HG02938 (cell line): ENCODE data around the gene CEP164.

ENCODE experiments used
- ATAC-seq: cut with Tn5 transposase; IDR thresholded peaks from one replicate; pipeline ENCODE4 v1.9.1; 2021; ENCODE audit warnings: mild to moderate bottlenecking, moderate library complexity; ENCODE audit not compliant: unreplicated experiment

CEP164 gene

DNA sequence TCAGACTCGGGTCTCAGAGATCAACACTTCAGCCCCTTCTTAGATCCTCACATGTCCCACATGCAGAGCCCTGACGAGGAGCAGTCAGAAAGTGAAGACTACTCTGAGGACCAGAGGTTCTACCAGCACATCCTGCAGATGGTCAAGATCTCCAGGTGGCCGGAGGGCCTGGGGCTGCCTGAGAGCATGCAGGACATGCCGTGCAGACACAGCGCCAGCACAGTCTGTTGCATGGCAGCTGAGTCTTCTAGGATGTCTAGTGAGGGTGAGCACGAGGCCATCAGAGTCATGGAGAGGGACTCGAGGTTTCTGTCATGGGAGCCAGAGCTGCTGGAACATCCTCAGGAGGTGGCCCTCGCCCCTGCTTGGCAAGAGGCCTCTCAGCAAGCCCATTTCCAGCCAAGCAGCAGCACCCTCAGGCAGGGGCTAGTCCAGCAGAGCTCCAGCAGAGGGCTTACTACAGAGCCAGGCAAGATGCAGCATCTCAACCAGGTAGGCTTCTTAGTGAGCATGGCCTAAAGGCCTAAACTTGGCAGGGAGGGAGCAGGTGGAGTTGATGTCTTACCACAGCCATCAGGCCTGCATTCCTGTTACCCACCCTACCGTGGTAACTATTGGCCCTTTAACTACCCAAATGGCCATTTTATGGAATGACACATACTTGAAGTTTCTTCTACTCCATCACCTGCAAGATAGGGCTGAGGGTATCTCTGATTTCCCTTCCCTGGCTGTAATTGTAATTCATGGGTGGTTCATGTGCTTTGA lies 28.7 kb downstream of the CEP164 start:
- ATAC-seq, result no peak

DNA sequence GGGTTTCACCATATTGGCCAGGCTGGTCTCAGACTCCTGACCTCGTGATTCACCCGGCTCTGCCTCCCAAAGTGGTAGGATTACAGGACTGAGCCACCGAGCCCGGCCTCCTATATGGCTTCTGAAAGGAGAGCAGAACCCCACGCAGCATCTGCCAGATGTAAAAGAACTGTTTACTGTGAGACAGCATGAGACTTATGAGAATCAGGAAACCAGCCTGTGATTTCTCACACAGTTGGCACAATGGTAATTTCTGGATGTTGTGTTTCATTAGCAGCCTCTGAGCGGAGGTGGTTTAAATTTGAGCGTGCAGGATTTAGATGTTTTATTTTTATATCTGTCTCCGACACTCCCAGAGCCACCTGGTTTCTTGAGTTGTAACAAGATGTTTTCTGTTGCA lies 33.8 kb downstream of the CEP164 start:
- no peak for ATAC-seq

DNA sequence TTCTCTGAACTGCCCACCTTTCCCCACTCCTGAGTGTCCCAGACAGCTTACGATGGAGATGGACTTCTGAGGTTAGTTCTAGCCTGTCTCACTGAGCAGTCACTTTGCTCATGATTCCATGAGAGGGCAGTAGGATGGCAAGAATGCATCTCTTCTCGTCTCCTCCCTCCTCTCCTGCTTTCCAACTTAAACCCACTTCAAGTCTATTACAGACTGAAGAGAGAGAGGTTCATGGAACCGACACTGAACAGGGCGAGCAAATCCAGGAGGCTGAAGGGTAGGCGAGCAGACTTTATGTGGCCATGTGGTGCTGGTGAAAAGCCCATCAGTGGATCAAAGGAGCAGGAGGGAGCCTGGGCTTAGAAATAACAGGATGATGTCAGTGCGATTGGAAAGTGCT lies 38.6 kb downstream of the CEP164 start:
- ATAC-seq, result no peak

DNA sequence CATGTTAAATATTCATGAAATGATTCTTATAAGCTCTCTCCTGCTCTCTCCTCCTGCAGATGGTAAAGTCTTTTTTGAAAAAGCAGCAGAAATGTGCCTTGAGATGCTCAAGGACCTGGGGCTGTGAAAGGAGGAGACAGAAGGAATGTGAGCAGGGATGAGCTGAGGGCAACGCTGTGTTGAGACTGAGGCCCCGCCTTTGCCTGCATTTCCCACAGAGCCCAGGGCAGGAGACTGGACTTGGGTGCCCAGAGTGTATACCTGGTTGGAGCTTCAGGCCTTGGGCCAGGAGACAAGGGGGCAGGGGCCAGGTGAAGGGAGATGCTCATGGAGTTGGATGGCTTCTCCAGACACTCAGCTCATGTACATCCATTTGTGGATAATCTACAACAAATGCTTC lies 39.2 kb downstream of the CEP164 start:
- no peak for ATAC-seq

DNA sequence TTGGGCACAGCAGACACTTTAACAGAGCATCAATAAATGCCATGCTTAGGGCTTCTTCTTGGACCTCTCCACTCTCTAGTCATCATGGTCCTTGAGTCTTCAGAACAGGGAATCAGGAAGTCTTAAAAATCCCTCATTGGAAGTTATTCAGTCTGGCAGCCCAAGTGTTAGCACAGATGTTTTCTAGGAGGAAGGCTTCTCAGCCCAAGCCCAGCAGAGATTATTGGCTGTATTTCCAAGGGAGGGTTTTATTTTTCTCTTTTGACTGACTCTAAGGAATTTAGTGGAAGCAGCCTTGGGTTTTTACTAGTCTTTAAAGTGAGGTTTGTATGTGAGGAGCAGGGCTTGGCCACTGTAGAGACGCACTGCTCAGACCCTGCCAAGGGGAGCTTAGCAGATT lies 41.9 kb downstream of the CEP164 start:
- no peak for ATAC-seq

DNA sequence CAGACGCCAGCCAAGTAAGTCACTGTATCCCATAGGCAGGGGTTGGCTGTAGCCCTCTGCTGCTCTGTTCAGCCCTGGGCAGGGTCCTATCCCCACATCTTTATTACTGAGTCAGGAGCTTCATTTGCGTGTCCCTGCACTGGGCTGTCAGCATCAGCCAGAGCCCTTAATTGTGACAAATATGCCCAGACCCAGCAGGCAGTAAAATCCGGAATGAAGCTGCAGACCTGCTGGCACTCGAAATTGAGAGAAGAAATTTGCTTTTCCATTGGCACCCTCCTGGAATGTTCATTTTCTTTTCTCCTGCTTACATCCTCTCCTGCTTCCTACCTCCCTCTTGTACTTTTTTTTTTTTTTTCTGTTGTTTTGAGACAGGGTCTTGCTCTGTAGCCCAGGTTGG lies 43.8 kb downstream of the CEP164 start:
- ATAC-seq, result no peak

DNA sequence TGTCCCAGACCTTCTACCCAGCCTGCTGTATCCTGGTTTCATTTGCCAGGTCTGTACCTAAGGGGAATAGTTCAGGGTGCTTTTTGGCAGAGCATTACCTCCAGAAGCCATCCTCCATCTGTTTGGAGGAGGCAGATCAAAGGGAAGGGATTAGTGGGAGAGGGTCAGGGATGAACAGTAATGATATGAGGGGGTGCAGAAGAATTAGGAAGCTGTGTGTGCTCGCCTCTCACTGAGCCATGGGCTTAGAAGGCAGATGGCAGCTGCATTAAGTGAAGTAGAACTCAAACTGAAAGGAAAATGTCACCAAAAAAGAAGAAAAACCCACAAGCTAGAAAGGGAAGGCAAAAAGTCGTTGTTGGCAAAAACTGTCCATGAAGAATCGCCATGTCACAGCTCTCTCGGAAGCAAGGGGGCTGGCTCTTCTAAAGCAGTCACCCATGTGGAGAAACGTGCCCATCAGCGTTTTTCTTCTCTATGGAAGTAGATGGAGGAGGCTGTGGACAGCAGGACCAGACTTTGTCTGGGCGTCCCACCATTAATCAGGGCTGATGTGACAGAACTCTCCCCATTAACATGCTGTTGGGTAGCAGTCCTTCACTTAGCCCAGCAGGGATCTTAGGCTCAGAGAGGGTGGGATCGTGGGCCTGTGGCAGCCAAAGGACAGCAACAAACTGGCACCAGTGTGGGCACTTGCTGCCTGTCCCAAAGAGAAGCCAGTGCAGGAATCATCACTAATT lies 46.8 kb downstream of the CEP164 start:
- ATAC-seq, result no peak

DNA sequence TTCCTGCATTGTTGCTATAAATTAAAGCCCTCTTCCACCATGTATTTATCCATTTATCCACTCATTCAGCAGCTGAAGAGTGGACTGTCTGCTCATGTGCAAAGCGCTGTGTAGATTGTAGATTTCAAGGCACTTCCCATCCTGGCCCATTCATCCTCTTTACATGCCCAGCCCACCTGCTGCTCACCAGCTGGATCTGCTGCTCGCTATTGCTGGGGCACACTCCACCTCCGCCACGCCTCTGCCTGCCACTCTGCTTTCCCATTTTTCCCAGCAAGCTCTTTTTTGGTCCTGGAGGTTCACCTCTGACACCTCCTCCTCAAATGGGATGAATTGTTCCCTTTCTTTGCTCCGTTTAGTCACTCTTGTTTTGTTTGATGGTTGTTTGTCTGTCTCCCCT lies 48.3 kb downstream of the CEP164 start:
- ATAC-seq, result no peak

DNA sequence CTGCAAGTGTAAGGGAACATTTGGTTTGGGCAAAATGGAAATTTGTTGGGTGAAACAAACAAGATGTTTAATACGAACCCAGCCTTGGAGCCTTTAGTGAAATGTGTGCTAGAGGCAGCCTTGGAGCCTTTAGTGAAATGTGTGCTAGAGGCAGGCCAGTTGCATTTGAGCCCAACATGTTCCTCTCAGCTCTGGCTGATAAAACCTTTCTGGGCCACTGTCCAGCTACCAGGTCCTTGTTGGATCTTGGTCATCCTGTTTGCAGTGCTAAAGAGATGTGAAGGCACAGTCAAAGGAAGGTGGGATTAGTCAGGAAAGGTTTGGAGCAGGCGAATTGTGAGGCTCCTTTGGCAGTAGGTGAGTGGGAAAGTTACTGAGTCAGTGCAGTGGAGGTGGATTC lies 48.9 kb downstream of the CEP164 start:
- ATAC-seq, result no peak

DNA sequence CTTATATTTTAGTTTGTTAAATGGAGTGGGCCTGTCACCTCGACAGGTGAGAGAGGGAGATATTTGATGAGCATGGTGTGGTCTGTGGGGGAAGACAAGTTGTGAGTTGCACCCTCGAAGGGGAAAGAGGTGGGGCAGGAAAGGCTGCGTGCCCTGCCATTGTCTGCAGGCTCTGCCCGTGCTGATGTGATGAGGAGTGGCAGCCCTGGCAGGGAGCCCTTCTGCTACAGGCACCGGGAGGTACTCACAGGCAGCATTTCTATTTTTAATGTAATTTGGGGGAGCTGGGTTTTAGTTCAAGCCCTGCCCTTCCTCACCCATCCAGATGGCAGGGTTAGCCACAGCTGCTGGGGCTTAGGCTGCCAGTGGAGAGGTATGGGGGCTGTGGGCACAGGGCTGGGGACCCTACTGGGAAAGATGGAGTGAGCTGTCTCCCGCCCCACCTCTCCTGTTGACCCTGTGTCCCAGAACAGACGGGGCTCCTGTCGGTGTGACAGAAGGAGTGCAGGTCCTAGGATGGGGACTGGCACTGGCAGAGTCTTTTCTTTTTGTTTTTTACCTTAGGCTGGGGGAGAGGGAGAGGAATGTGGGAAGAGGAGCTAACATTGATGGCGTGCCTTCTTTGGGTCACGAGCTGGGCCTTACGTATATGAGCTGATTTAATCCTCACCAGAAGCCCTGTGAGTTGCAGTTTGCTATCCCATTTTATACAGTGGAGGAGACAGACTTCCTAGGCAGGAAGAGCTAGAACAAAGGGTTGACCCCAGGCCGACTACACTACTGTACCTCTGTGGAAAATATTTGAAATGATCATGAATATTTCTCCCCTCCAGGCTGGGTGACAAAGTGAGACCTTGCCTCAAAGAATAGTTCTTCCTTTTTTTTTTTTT lies 51.6 kb downstream of the CEP164 start:
- no peak for ATAC-seq

DNA sequence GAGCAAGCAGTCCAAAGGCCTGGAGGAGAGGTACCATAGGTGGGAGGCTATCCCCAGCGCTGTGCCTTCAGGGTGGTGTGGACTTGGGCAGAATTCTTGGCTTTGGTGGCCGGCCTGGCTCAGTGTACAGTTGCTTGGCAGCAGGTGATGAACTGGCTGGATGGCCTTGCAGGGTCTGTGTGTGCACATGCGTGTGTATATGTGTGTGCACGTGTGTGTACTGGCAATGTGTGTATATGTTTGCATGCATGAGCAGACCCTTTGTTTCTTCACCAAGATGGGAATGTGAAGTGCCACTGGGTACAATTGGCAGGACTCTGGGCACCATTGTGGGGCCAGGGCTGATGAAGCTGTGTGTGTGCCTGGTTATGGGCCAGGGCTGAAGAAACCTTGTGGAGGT lies 53.0 kb downstream of the CEP164 start:
- no peak for ATAC-seq

DNA sequence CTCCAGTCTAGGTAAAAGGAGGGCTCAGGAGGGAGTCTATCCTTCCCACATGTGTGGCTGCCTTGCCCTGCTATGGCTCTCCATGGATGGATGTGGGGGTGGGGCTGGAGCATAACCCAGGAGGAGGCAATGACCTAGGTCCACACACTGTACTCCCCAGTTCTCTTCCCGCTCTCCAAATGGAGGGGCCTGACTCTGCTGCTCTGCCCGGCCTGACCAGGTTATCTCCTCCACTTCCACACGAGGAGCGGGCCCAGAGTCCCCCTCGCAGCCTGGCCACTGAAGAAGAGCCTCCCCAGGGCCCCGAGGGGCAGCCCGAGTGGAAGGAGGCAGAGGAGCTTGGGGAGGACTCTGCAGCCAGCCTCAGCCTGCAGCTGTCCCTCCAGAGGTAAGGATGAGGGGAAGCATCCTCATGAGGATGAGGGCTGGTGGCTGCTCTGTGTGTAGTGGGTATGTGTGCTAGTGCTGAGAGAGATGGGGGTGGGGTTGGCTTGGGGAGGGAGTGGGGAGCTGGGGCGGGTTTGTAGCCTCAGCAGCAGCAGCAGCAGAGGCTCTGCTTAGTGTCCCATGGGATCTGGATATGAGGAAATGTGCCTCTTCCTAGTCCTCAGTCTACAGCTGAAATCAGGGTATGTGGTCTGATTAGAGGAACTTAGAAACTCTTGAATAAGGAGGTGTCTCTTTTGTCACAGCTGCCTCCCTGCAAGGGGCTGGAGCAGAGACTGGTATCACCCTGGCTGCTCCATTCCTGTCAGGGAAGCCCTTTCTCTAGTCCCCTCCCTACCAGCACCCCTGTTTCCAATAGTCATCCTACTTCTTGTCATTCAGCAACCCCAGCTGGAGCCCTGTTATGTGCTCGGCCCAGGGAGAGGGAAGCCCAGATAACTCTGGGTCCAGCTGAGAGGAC lies 54.1 kb downstream of the CEP164 start:
- no peak for ATAC-seq

DNA sequence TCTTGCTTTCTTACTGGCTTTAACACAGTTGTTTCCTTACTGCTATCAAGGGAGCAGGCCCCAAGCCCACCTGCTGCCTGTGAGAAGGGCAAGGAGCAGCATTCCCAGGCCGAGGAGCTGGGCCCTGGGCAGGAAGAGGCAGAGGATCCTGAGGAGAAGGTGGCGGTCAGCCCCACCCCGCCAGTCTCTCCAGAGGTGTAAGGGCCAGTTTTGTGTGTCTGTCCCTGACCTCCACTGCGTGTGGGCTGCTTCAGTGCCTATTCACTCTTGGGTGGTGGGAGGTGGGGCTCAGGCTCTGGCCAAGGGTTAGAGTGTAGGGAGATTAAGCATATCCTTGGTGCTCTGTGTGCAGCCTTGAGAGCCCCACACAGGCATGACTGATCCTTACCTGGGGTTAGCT lies 55.1 kb downstream of the CEP164 start:
- ATAC-seq, result no peak

DNA sequence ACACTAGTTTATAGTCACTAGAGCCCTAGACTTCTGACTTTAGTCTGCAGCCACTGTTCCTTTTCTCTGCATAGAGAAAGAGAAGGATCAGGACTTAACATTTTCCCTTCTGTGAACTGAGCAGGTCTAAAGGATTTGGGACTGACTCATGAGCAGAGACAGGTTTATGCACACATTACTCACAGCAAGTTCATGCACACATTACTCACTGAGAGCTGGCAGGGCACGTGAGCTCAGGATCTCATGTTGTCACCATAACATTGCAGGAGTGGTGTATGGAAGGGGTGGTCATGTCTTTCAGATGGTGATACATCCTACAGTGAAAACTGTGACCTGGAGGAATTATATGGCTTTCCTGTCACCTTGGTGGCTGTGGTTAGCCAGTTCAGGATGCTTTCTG lies 56.4 kb downstream of the CEP164 start:
- no peak for ATAC-seq

DNA sequence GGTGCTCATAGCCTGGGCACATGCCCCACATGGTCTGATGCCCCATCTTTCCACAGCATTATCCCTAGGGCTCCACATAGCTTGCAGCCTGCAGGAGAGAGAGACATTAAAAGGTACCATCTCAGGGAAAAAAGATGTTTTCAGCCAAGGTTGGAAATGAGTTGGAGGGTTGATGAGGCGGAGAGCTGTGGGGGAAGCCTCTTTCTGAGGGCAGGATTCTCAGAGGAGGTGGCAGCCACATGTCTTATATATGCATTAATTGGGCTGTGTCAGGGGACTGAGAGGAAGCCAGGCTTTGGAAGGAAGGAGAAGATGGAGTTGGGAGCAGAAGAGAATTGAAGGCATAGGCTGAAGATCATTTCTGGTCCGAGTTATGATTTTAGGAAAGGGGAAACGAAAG lies 57.8 kb downstream of the CEP164 start:
- ATAC-seq, result no peak

DNA sequence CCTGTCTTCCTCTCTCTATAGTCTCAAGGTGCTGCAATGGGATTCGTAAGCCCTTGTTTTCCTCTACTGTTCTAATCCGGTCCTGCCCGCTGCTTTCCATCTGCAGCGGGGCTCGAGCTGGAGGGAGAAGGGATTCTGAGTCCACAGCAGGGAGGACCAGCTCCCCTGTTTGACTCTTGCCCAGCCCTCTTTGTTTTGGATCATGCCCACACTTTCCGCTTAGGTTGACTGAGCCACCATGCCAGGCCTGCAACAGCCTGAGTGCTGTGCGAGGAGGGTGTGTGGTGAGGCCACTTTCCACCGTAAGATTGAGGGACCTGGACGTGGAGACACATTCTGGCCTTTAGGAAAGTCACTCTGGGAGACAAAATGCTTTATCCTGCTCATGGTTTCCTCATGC lies 58.3 kb downstream of the CEP164 start:
- no peak for ATAC-seq

DNA sequence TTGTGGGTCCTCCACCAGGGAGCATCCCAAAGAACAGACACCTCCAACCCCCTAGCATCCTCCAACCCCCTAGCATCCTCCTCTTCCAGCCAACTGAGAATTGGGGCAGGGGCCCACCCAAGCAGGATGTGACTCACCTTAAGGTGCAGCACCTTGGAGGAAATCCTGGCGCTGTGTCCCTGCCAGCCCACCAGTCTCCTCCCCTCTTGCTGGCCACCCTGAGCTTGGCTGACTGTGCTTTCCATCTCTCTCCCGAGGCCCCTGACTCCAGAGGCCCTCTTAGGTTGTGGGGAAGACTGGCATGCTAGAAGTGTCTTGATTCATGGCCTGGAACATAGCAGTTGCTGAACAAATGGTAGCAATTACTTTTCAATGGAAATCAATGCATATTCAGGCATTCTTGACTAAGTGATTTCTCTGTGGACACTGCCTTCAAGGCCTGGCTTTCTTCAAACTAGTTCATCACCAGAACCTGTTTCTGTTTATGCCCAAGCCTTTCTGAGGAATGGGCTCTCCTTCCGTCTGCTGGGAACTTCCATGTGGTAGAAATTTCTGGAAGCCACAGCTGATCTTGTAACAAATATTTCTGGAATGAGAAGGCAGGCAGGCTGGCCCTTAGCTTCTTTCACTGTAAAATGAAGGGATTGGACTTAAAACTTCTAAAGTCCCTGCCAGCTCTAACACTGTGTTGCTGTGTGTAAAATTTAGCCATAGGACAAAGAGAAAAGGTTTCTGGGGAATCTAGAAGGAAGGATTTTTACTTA lies 60.5 kb downstream of the CEP164 start:
- no peak for ATAC-seq

DNA sequence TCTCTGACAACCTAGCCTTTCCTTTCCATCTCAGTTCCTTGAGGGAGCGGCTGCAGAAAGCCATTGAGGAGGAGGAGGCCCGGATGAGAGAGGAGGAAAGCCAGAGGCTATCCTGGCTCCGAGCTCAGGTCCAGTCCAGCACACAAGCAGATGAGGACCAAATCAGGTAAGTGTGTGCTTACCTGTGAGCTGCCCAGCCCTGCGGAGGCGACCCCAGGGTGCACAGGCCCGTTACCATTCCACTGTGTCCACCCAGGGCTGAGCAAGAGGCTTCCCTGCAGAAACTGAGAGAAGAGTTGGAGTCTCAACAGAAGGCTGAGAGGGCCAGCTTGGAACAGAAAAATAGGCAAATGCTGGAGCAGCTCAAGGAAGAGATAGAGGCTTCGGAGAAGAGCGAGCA lies 63.1 kb downstream of the CEP164 start:
- ATAC-seq, result no peak

DNA sequence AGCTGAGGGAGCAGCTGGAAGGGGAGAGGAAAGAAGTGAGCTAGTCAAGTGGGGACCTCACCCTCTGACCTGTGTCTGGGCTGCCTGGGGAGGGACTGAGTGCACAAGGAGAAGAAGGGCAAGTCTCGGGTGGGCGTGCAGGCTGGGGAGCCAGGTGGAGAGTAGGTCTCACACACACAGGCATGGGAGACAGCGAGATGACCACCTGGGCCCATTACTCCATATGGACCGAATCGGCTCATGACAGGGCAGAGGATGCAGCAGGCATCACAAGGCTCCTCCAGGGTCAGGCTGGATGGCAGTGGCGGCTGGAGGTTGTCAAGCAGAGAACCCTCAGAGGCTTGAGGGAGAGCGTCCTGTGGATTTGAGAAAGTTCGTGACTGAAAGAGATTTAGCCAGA lies 63.5 kb downstream of the CEP164 start:
- ATAC-seq, result no peak
